ENCODE results near the gene CINP.

- TF ChIP-seq CTCF (IDR thresholded peaks at IDR 0.05): no peak
- TF ChIP-seq POLR2A (IDR thresholded peaks at IDR 0.05): no peak
Measured at GRCh38 chr14:102378830-102379229, 16.1 kb upstream of the CINP start.
